ENCODE data around the gene PPP1R9A. TPM values are rescaled to one million over a fixed set of nuclear protein-coding genes. Genes with fewer than 3 reads are reported as not detected.

The PPP1R9A gene
- total RNA-seq, 1 experiment from 2014 or later: 13.5 TPM

DNA sequence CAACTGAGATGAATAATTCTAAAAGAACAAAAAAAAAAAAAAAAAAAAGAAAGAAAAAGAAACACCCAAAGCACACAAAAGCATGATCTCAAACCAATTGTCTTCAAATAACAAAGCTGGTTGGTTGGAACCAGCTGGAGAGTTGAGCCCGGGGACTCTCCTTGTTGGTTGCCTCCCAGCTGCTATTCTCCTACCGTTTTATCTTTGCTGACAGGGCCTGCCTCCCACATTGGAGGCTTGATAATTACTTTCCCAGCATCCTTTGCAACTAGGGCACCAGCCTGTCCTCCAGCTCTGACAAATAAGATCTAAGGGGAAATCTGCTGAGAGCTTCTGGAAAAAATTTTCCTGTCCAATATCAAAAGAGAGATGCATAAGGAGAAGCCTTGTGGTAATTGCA lies 410.2 kb downstream of the PPP1R9A start (continued):
- TF ChIP-seq, protein P1, sequence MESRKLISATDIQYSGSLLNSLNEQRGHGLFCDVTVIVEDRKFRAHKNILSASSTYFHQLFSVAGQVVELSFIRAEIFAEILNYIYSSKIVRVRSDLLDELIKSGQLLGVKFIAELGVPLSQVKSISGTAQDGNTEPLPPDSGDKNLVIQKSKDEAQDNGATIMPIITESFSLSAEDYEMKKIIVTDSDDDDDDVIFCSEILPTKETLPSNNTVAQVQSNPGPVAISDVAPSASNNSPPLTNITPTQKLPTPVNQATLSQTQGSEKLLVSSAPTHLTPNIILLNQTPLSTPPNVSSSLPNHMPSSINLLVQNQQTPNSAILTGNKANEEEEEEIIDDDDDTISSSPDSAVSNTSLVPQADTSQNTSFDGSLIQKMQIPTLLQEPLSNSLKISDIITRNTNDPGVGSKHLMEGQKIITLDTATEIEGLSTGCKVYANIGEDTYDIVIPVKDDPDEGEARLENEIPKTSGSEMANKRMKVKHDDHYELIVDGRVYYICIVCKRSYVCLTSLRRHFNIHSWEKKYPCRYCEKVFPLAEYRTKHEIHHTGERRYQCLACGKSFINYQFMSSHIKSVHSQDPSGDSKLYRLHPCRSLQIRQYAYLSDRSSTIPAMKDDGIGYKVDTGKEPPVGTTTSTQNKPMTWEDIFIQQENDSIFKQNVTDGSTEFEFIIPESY (IDR thresholded peaks at IDR 0.05; ENCODE audit: extremely low read depth, insufficient replicate concordance, low read length): no peak

DNA sequence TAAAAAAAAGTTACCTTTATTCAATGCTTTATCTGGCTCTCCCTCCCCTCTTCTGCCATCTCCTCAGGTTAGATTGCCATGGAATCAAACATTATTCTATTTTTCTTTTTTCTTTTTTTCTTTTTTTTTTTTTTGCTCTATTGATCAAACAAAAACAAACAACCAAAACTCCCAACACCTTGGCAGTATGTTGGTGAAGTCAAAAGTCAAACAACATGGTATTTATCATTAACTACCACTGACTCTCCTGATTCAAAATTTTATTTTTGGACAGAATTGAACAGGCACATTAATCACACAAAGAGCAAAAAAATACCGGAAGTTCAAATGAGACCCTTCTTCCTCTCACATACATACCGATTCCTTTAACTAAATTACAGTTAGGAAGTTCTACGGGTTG lies 410.6 kb downstream of the PPP1R9A start:
- H3K27me3 ChIP-seq (ENCODE audit: insufficient read depth, low read length): no peaks in the 10 kb centered on the region
- ATAC-seq: no peak
- no peak overlapping the region for H3K9ac ChIP-seq (ENCODE audit: low read length)
- H3K4me1 ChIP-seq (ENCODE audit: control insufficient read depth in 1 of 2, insufficient read depth in 2 of 2, low read length in 2 of 2): no peaks in the 10 kb centered on the region
- H3K4me2 ChIP-seq (ENCODE audit: low read length): no peak overlapping the region
- ChIA-PET RAD21 (ENCODE audit: low non-redundant PET in 1 of 2, low total read pairs in 2 of 2, uncharacterized antibody in 2 of 2, unreplicated experiment in 2 of 2) (no interaction called here), POLR2A (no interaction called here), CTCF (no interaction called here)
- DNase-seq (ENCODE audit: low read depth, low spot score): no peak
- no peaks in the 10 kb centered on the region for H3K36me3 ChIP-seq (ENCODE audit: control insufficient read depth in 1 of 2, insufficient read depth in 2 of 2, low read length in 2 of 2)
- no peak overlapping the region for H3K4me3 ChIP-seq (replicated peaks in 1 of 2; ENCODE audit: low read depth in 1 of 2, low read length in 2 of 2)
- H3K79me2 ChIP-seq (ENCODE audit: insufficient read depth, low read length): no peaks in the 10 kb centered on the region
- intact Hi-C loops (cut with micrococcal nuclease): no loop called here
- H2AFZ ChIP-seq (ENCODE audit: low read depth, low read length, poor library complexity, severe bottlenecking): peak overlapping the region; percentile 2
- H3K9me2 ChIP-seq (ENCODE audit: insufficient read depth): no peaks in the 10 kb centered on the region
- H4K20me1 ChIP-seq (ENCODE audit: insufficient read depth): no peaks in the 10 kb centered on the region
- no peak overlapping the region for H3K27ac ChIP-seq (ENCODE audit: low read depth, low read length)
- TF ChIP-seq EZH2phosphoT487 (IDR thresholded peaks at IDR 0.05; ENCODE audit: borderline replicate concordance) (no peak), YY1 (IDR thresholded peaks at IDR 0.05; ENCODE audit: extremely low read depth, insufficient replicate concordance, low read depth, low read length) (no peak), ZNF274 (IDR thresholded peaks at IDR 0.05; ENCODE audit: low read depth, low read length) (no peak), TCF7L2 (IDR thresholded peaks at IDR 0.05; ENCODE audit: borderline replicate concordance, extremely low read depth, insufficient read depth, insufficient read length) (no peak)
- no peaks in the 10 kb centered on the region for H3K9me3 ChIP-seq (ENCODE audit: control insufficient read depth in 1 of 2, insufficient read depth in 1 of 2, low read depth in 1 of 2, low read length in 2 of 2)
- BruUV-seq (replicated peaks): no TSS peak
